Chondrocyte (in vitro differentiated cells): ENCODE results near the gene ZCCHC10. TPM values are rescaled to one million over a fixed set of nuclear protein-coding genes. Genes with fewer than 3 reads are reported as not detected.
"Not testable (repeated sequence)": the region's sequence is repeated elsewhere in the genome, so short reads cannot be mapped to it uniquely, and the experiment has no call there.

Experiments used
- DNase-seq: peaks from one replicate; pipeline ENCODE4 v3.0.0; 2021; ENCODE audit warnings: mixed read lengths, low spot score
- H3K27ac Mint-ChIP-seq: one replicate; pipeline ENCODE4 v1.8.0; 2021; ENCODE audit warnings: mild to moderate bottlenecking, moderate library complexity, mixed read lengths; ENCODE audit not compliant: unreplicated experiment
- H3K27me3 Mint-ChIP-seq: 2 replicates; pipeline ENCODE4 v1.8.0; 2021; ENCODE audit warnings: low read depth, mixed read lengths
- H3K36me3 Mint-ChIP-seq: 2 replicates; pipeline ENCODE4 v1.8.0; 2021; ENCODE audit warnings: low read depth, mixed read lengths
- H3K4me1 Mint-ChIP-seq: 2 replicates; pipeline ENCODE4 v1.8.0; 2021; ENCODE audit warnings: low read depth, mild to moderate bottlenecking, mixed read lengths
- H3K4me3 Mint-ChIP-seq: one replicate; pipeline ENCODE4 v1.8.0; 2021; ENCODE audit warnings: mild to moderate bottlenecking, moderate library complexity, mixed read lengths; ENCODE audit not compliant: unreplicated experiment
- H3K9me3 Mint-ChIP-seq: 2 replicates; pipeline ENCODE4 v1.8.0; 2021; ENCODE audit warnings: low read depth, mixed read lengths
- total RNA-seq: library from RNA; stranded (reverse); gene quantifications from 3 replicates; pipeline ENCODE4 v1.2.1, GENCODE V29; 2021
- TF ChIP-seq, protein P1 (sequence below): fragments of 200-600 bp; sonication (generic); IDR thresholded peaks from 2 replicates; pipeline ENCODE4 v1.5.0; 2021; ENCODE audit warnings: antibody characterized with exemption, mild to moderate bottlenecking, moderate library complexity

ZCCHC10 gene
- total RNA-seq, 1 donor from 2014 or later = 19.9 TPM

DNA sequence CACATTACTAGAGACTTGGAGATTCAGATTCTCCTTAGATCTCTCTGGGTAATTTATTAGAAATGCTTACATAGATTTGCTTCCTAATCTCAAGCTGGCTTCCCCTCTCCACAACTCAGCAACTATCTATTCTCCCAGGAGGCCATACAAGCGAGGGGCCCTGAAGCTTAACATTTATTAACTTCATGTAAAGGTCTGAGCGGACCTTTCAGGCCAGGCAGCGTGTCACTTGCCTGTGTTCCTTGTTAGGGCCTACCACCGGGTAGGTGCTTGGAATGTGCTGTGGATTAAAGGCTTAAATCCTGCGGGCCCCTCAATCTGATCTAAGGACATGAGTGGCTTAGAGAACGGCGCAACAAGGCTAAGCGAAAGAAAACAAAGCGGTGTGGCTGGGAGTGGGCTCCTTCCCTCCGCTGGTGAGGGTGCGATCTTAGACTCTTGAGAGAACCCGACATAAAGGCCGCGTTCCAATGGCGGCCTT, 24.8 kb upstream of the ZCCHC10 start:
- H3K36me3 Mint-ChIP-seq = no peaks in the 10 kb centered on the region
- TF ChIP-seq, protein P1, sequence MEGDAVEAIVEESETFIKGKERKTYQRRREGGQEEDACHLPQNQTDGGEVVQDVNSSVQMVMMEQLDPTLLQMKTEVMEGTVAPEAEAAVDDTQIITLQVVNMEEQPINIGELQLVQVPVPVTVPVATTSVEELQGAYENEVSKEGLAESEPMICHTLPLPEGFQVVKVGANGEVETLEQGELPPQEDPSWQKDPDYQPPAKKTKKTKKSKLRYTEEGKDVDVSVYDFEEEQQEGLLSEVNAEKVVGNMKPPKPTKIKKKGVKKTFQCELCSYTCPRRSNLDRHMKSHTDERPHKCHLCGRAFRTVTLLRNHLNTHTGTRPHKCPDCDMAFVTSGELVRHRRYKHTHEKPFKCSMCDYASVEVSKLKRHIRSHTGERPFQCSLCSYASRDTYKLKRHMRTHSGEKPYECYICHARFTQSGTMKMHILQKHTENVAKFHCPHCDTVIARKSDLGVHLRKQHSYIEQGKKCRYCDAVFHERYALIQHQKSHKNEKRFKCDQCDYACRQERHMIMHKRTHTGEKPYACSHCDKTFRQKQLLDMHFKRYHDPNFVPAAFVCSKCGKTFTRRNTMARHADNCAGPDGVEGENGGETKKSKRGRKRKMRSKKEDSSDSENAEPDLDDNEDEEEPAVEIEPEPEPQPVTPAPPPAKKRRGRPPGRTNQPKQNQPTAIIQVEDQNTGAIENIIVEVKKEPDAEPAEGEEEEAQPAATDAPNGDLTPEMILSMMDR = no peak
- H3K4me1 Mint-ChIP-seq = peaks cover 76% of the 10 kb centered on the region
- peak overlapping the region; percentile 90 for H3K4me3 Mint-ChIP-seq
- DNase-seq = no peak
- peak overlapping the region; percentile 99 for H3K27ac Mint-ChIP-seq
- no peaks in the 10 kb centered on the region for H3K27me3 Mint-ChIP-seq
- no peaks in the 10 kb centered on the region for H3K9me3 Mint-ChIP-seq

DNA sequence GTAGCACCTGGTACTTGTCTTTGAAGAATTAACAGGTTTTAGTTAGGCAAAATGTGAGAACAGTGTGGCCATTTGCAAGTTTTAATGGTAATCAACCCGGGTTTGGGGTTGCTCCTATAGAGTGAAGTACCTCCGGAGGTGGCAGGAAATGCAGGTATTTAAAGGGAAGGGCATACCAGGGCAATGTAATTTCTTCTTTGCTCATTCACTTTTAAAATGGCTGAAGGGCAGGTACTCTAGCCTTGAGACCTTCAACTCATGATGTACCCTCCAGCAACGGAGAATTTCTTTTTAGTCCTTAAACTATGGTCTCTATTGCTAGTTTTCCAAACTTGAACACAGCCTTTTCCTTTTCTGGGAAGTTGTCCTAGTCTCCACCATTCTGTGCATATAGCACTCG, 24.2 kb upstream of the ZCCHC10 start:
- Mint-ChIP-seq H3K36me3 (no peaks in the 10 kb centered on the region), H3K9me3 (no peaks in the 10 kb centered on the region), H3K27me3 (no peaks in the 10 kb centered on the region), H3K4me1 (peaks cover 70% of the 10 kb centered on the region), H3K4me3 (peak overlapping the region; percentile 90), H3K27ac (peak overlapping the region; percentile 99)
- TF ChIP-seq, protein P1 = no peak
- DNase-seq = no peak

DNA sequence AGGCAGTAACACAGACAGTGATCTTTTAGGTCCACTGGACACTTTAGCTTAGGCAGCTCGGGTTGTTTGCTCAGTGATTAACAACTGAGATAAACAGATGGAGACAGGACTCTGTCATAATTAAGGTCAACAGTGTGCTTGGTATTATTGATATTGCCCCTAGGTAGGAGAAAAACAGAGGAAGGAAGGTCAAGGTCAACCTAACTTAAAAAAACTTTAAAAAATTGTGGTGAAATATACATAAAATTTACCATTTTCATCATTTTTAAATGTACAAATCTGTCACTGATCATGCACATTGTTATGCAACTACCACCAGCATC, 23.3 kb upstream of the ZCCHC10 start:
- peaks cover 62% of the 10 kb centered on the region for H3K4me1 Mint-ChIP-seq
- TF ChIP-seq, protein P1 = no peak
- no peaks in the 10 kb centered on the region for H3K27me3 Mint-ChIP-seq
- no peaks in the 10 kb centered on the region for H3K9me3 Mint-ChIP-seq
- DNase-seq = no peak
- H3K4me3 Mint-ChIP-seq = peak overlapping the region; percentile 3
- H3K36me3 Mint-ChIP-seq = no peaks in the 10 kb centered on the region
- H3K27ac Mint-ChIP-seq = peak overlapping the region; percentile 88

DNA sequence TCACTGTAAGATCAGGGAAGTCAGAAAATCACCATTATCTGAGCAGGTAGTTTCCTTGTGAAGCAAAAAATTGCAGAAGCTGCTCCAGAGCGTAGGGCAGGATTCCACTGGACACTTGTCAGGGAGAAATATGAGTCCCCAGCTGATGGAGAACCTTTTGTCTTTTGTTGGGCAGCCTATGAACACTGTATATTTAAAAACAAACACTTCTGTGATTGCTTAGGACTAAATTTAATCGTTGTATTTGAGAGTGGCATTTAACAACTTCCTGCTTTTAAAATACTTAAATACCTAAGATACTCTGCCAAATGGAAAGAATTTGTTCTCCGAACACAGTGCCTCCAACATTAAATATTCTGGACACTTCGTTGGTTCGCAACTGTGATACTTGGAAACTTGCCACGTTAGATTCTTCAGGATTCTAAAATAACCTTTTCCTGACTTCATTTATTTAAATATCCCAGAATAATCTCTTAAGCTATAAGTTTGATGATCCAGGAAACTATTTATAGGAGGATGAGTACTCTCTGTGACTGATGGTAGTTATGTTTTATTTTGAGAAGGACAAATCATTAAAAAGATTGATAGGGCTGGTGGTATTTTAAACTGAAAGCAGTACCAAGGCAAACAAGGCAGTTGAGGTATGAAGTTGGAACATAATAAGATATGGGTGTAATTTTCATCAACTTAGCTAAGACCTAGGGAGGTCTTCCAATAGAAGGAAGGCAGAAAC, 22.8 kb upstream of the ZCCHC10 start:
- H3K4me1 Mint-ChIP-seq = peaks cover 59% of the 10 kb centered on the region
- TF ChIP-seq, protein P1 = no peak
- no peak for DNase-seq
- H3K4me3 Mint-ChIP-seq = peak overlapping the region; percentile 3
- H3K36me3 Mint-ChIP-seq = no peaks in the 10 kb centered on the region
- H3K9me3 Mint-ChIP-seq = no peaks in the 10 kb centered on the region
- peak overlapping the region; percentile 88 for H3K27ac Mint-ChIP-seq
- no peaks in the 10 kb centered on the region for H3K27me3 Mint-ChIP-seq

DNA sequence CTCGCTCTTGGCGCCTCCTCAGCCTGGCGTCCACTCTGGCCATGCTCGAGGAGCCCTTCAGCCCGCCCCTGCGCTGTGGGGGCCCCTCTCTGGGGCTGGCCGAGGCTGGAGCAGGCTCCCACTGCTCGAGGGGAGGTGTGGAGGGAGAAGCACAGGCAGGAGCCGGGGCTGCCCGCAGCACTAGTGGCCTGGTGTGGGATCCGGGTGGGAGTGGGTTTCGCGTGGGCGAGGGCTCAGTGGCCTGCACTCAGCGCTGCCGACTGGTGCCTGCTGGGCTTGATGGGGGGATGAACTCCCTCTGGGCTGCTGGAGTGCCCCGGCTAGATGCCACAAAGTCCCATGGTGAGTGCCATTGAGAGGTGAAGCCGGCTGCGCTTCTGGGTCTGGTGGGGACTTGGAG, 21.1 kb upstream of the ZCCHC10 start:
- Mint-ChIP-seq H3K9me3 (no peaks in the 10 kb centered on the region), H3K4me1 (peaks cover 52% of the 10 kb centered on the region), H3K4me3 (no peak overlapping the region), H3K36me3 (no peaks in the 10 kb centered on the region), H3K27me3 (no peaks in the 10 kb centered on the region), H3K27ac (peak overlapping the region; percentile 45)
- peak; percentile 93 for DNase-seq
- TF ChIP-seq, protein P1 = no peak

DNA sequence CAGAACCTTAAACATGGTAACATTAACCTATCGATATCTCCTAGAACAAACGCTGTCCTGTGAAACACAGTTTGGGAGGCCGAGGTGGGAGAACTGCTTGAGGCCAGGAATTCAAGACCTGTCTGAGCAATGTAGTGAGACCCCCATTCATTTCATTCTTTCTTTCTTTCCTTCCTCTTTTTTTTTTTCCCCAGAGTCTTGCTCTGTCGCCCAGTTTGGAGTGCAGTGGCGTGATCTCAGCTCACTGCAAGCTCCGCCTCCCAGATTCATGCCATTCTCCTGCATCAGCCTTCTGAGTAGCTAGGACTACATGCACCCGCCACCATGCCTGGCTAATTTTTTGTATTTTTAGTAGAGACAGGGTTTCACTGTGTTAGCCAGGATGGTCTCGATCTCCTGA, 20.2 kb upstream of the ZCCHC10 start:
- DNase-seq, H3K9me3 Mint-ChIP-seq, H3K36me3 Mint-ChIP-seq, H3K4me3 Mint-ChIP-seq, H3K27me3 Mint-ChIP-seq: not testable (repeated sequence)
- Mint-ChIP-seq H3K4me1 (peaks cover 56% of the 10 kb centered on the region), H3K27ac (peak overlapping the region; percentile 96)
